H1 (cell line): ENCODE data around the gene LIPT2. TPM values are rescaled to one million over a fixed set of nuclear protein-coding genes. Genes with fewer than 3 reads are reported as not detected.

Source experiments
- ATF2 ChIP-seq: IDR thresholded peaks from 2 replicates; pipeline ENCODE4 v1.6.1; 2012; ENCODE audit warnings: low read length, inconsistent platforms
- CHD7 ChIP-seq: fragments of 300-600 bp; sonication (generic); IDR thresholded peaks from 2 replicates; pipeline ENCODE4 v1.7.1; 2012; ENCODE audit warnings: low read length, moderate library complexity, mild to moderate bottlenecking, inconsistent platforms; ENCODE audit not compliant: insufficient replicate concordance
- EGR1 ChIP-seq: IDR thresholded peaks from 2 replicates; pipeline ENCODE4 v1.6.1; 2011; ENCODE audit warnings: low read depth, low read length, borderline replicate concordance
- RNF2 ChIP-seq: fragments of 200-900, 300-1000 bp; sonication (generic); IDR thresholded peaks from 2 replicates; pipeline ENCODE4 v1.7.1; 2016; ENCODE audit warnings: borderline replicate concordance, low read depth, mild to moderate bottlenecking, antibody characterized with exemption, low read length; ENCODE audit not compliant: poor library complexity, severe bottlenecking; ENCODE audit errors: missing control alignments
- SP2 ChIP-seq: IDR thresholded peaks from 2 replicates; pipeline ENCODE4 v1.6.1; 2012; ENCODE audit warnings: mild to moderate bottlenecking, low read length, inconsistent platforms
- polyA plus RNA-seq, 7 experiments: library from polyadenylated mRNA; depleted of rRNA in 3 of 7; stranded (reverse) in 5 of 7; unstranded in 2 of 7; fragments of >200 nt in 5 of 7; fragments of 200-250 nt in 2 of 7; gene quantifications; 1 replicate in 5 of 7; 2 replicates in 1 of 7; 4 replicates in 1 of 7; pipeline versions ENCODE4 v1.2.1 to v1.2.3, GENCODE V29; 2011 to 2013; ENCODE audit warnings: missing spikeins in 2 of 7, mixed read lengths in 2 of 7
- total RNA-seq: library from RNA; stranded (reverse); fragmentation: NEBNext Ultra II Directional; extraction: Animal tissue kit (Norgen Biotek cat#: 25700); gene quantifications from 2 replicates; pipeline ENCODE4 v1.2.1, GENCODE V29; 2021

Gene LIPT2
- total and polyA plus RNA-seq, 2 of the 8 experiments (the other 6 are each of a cell fraction or from before 2014, with no cell fraction given): 6.4 to 16.7 TPM

- TF ChIP-seq SP2 (no peak), RNF2 (no peak), EGR1 (no peak), CHD7 (no peak), ATF2 (no peak)
Measured at GRCh38 chr11:74471037-74471436, 22.5 kb downstream of the LIPT2 start (continued).
